T1000 (cell line): Measurements from ENCODE around the gene ZG16B.

Experiments
- DNase-seq: peaks from one replicate; lab custom pipeline; 2025; ENCODE audit warnings: mixed read lengths; lab: John Stamatoyannopoulos, UW

Gene ZG16B

GRCh38 chr16:2867987-2868789 is 38.1 kb downstream of the ZG16B start:
- DNase-seq: peak; percentile 96

GRCh38 chr16:2871926-2872325 is 41.8 kb downstream of the ZG16B start:
- no peak for DNase-seq

- no peak for DNase-seq
These were observed 44.2 kb downstream of the ZG16B start for GRCh38 chr16:2874032-2874911.

- DNase-seq: peak; percentile 42
These were observed 44.8 kb downstream of the ZG16B start for GRCh38 chr16:2874912-2875362.

GRCh38 chr16:2879854-2880508 is 49.9 kb downstream of the ZG16B start:
- no peak for DNase-seq
